ENCODE measurements around the gene BACE2. TPM values are rescaled to one million over a fixed set of nuclear protein-coding genes. Genes with fewer than 3 reads are reported as not detected.

BACE2 gene
- polyA plus RNA-seq, 1 donor (not counting 4 experiments of a cell fraction or from before 2014, with no cell fraction given), result 130 TPM

- no peak overlapping the region for H3K4me2 ChIP-seq (ENCODE audit: control insufficient read depth, extremely low read depth, insufficient read depth, low read depth, low read length)
- DNase-seq (ENCODE audit: low read depth, low spot score), result no peak
- H3K79me2 ChIP-seq (ENCODE audit: control insufficient read depth, insufficient read depth, low read length), result no peaks in the 10 kb centered on the region
- no peak for FAIRE-seq
- H3K4me3 ChIP-seq (ENCODE audit: control insufficient read depth in 2 of 3, extremely low read depth in 1 of 3, insufficient read depth in 2 of 3, low read depth in 1 of 3, low read length in 3 of 3), result no peak overlapping the region
- no peaks in the 10 kb centered on the region for H3K36me3 ChIP-seq (ENCODE audit: control insufficient read depth in 2 of 2, extremely low read depth in 1 of 2, insufficient read depth in 2 of 2, low read length in 2 of 2)
- H2AFZ ChIP-seq (ENCODE audit: control insufficient read depth, low read length), result no peak overlapping the region
- peaks cover 9% of the 10 kb centered on the region for H3K27me3 ChIP-seq (ENCODE audit: control insufficient read depth, extremely low read depth, insufficient read depth, low read length)
- dilution Hi-C loops (cut with MboI; ENCODE audit: extremely low pct_ligation_motif_present, low sequenced_read_pairs), result no loop called here
- no peaks in the 10 kb centered on the region for H4K20me1 ChIP-seq (ENCODE audit: control insufficient read depth, extremely low read depth, insufficient read depth, low read length)
- H3K27ac ChIP-seq (ENCODE audit: control insufficient read depth, insufficient read depth, low read length), result no peak overlapping the region
- H3K9me3 ChIP-seq (ENCODE audit: control insufficient read depth, low read depth, low read length), result no peaks in the 10 kb centered on the region
- no peak for TF ChIP-seq EZH2 (IDR thresholded peaks at IDR 0.05; ENCODE audit: low read length)
- TF ChIP-seq, protein P1, sequence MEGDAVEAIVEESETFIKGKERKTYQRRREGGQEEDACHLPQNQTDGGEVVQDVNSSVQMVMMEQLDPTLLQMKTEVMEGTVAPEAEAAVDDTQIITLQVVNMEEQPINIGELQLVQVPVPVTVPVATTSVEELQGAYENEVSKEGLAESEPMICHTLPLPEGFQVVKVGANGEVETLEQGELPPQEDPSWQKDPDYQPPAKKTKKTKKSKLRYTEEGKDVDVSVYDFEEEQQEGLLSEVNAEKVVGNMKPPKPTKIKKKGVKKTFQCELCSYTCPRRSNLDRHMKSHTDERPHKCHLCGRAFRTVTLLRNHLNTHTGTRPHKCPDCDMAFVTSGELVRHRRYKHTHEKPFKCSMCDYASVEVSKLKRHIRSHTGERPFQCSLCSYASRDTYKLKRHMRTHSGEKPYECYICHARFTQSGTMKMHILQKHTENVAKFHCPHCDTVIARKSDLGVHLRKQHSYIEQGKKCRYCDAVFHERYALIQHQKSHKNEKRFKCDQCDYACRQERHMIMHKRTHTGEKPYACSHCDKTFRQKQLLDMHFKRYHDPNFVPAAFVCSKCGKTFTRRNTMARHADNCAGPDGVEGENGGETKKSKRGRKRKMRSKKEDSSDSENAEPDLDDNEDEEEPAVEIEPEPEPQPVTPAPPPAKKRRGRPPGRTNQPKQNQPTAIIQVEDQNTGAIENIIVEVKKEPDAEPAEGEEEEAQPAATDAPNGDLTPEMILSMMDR (optimal IDR thresholded peaks at IDR 0.05 in 1 of 3, IDR thresholded peaks at IDR 0.05 in 1 of 3, conservative IDR thresholded peaks at IDR 0.05 in 1 of 3; ENCODE audit: extremely low read depth in 1 of 3, insufficient read depth in 2 of 3, low read length in 3 of 3), result no peak
- no peaks in the 10 kb centered on the region for H3K9me1 ChIP-seq (ENCODE audit: control insufficient read depth, extremely low read depth, insufficient read depth, low read length)
- H3K4me1 ChIP-seq (ENCODE audit: control insufficient read depth, extremely low read depth, insufficient read depth, low read length), result no peaks in the 10 kb centered on the region
- no peak overlapping the region for H3K9ac ChIP-seq (ENCODE audit: control insufficient read depth, extremely low read depth, insufficient read depth, low read length)
Observed at GRCh38 chr21:41152147-41152546, 15.8 kb upstream of the BACE2 start.

DNA sequence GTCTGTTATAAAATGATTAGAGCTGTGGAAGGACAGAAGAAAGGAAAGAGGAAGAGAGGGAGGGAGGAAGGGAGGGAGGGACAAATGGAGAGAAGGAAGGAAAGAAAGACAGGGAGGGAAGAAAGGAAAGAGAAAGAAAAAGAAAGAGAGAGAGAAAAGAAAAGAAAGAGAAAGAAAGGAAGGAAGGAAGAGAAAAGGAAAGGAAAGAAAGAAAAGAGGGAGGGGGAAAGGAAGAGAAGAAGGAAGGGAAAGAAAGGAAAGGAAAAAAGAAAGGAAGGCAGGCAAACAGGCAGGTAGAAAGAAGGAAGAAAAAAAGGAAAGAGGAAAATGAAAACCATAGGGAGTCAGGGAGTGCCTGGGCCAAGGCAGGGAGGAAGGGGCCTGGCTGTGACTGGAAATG lies 14.5 kb upstream of the BACE2 start:
- dilution Hi-C loops (cut with MboI; ENCODE audit: extremely low pct_ligation_motif_present, low sequenced_read_pairs), result no loop called here
- H3K4me1 ChIP-seq (ENCODE audit: control insufficient read depth, extremely low read depth, insufficient read depth, low read length), result no peaks in the 10 kb centered on the region
- peaks cover 7% of the 10 kb centered on the region for H3K27me3 ChIP-seq (ENCODE audit: control insufficient read depth, extremely low read depth, insufficient read depth, low read length)
- no peaks in the 10 kb centered on the region for H3K36me3 ChIP-seq (ENCODE audit: control insufficient read depth in 2 of 2, extremely low read depth in 1 of 2, insufficient read depth in 2 of 2, low read length in 2 of 2)
- no peak for DNase-seq (ENCODE audit: low read depth, low spot score)
- H2AFZ ChIP-seq (ENCODE audit: control insufficient read depth, low read length), result no peak overlapping the region
- no peak overlapping the region for H3K4me3 ChIP-seq (ENCODE audit: control insufficient read depth in 2 of 3, extremely low read depth in 1 of 3, insufficient read depth in 2 of 3, low read depth in 1 of 3, low read length in 3 of 3)
- no peak for TF ChIP-seq EZH2 (IDR thresholded peaks at IDR 0.05; ENCODE audit: low read length)
- TF ChIP-seq, protein P1 (optimal IDR thresholded peaks at IDR 0.05 in 1 of 3, IDR thresholded peaks at IDR 0.05 in 1 of 3, conservative IDR thresholded peaks at IDR 0.05 in 1 of 3; ENCODE audit: extremely low read depth in 1 of 3, insufficient read depth in 2 of 3, low read length in 3 of 3), result no peak
- H3K4me2 ChIP-seq (ENCODE audit: control insufficient read depth, extremely low read depth, insufficient read depth, low read depth, low read length), result no peak overlapping the region
- no peaks in the 10 kb centered on the region for H4K20me1 ChIP-seq (ENCODE audit: control insufficient read depth, extremely low read depth, insufficient read depth, low read length)
- H3K79me2 ChIP-seq (ENCODE audit: control insufficient read depth, insufficient read depth, low read length), result no peaks in the 10 kb centered on the region
- H3K9me3 ChIP-seq (ENCODE audit: control insufficient read depth, low read depth, low read length), result peaks cover 2% of the 10 kb centered on the region
- H3K9me1 ChIP-seq (ENCODE audit: control insufficient read depth, extremely low read depth, insufficient read depth, low read length), result no peaks in the 10 kb centered on the region
- no peak overlapping the region for H3K27ac ChIP-seq (ENCODE audit: control insufficient read depth, insufficient read depth, low read length)
- no peak for FAIRE-seq
- H3K9ac ChIP-seq (ENCODE audit: control insufficient read depth, extremely low read depth, insufficient read depth, low read length), result no peak overlapping the region

Measured in keratinocyte (primary cell).